Hematopoietic multipotent progenitor cell (in vitro differentiated cells): ENCODE measurements around the gene VEGFC. TPM values are rescaled to one million over a fixed set of nuclear protein-coding genes. Genes with fewer than 3 reads are reported as not detected.
A peak's percentile ranks its signal among the peaks of the same experiment; 100 is the strongest.

ENCODE experiments used
- DNase-seq, 3 donors: peaks; one replicate each; pipeline ENCODE4 v3.0.0-alpha.2; 2011 to 2015; ENCODE audit warnings: low read depth in 2 of 3, low spot score in 2 of 3
- total RNA-seq: library from RNA; depleted of rRNA; stranded (reverse); fragments of >200 nt; gene quantifications from one replicate; pipeline ENCODE4 v1.2.3, GENCODE V29; 2012

The VEGFC gene, protein sequence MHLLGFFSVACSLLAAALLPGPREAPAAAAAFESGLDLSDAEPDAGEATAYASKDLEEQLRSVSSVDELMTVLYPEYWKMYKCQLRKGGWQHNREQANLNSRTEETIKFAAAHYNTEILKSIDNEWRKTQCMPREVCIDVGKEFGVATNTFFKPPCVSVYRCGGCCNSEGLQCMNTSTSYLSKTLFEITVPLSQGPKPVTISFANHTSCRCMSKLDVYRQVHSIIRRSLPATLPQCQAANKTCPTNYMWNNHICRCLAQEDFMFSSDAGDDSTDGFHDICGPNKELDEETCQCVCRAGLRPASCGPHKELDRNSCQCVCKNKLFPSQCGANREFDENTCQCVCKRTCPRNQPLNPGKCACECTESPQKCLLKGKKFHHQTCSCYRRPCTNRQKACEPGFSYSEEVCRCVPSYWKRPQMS
- not detected for total RNA-seq

- DNase-seq: peak in 2 of 3 donors; percentile 53 to 71
These were observed at the start of gene VEGFC for GRCh38 chr4:176792326-176793059. Gene VEGFC (minus strand): TSS chr4:176792922. CDS start chr4:176792311, 611 bp downstream.

DNA sequence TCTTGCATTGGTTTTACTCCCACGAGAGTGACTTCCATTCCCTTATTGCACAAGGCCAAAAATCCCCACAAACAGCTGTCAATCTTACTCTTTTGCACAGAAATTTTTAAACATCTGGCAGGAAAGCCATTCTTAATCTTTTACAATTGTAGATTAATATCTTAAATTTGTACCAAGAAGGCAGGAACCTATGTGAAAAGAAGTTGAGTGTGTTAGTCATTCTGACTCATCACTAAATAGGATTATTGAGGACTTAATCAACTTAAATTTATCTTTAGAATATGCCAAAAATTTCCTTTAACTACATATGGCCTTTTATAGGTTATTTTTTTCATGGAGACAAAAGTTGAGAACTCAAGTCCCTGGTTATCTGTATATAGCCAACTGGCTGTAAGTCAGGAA lies 49.0 kb upstream of the VEGFC start:
- no peak for DNase-seq

DNA sequence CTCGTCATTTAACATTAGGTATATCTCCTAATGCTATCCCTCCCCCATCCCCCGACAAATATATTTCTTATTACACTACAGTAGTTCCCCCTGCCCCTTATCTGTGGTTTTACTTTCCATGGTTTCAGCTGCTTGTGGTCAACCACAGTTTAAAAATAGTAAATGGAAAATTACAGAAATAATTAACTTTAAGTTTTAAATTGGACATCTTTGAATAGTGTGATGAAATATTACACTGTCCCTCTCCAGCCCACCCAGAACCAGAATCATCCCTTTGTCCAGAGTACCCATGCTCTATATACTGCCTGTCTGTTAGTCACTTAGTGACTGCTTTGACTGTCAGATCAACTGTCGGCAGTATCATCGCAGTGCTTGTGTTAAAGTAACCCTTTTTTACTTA lies 47.4 kb upstream of the VEGFC start:
- peak in 2 of 3 donors; percentile 37 to 79 for DNase-seq

GRCh38 chr4:176839656-176840055 lies 46.9 kb upstream of the VEGFC start:
- DNase-seq: no peak

DNA sequence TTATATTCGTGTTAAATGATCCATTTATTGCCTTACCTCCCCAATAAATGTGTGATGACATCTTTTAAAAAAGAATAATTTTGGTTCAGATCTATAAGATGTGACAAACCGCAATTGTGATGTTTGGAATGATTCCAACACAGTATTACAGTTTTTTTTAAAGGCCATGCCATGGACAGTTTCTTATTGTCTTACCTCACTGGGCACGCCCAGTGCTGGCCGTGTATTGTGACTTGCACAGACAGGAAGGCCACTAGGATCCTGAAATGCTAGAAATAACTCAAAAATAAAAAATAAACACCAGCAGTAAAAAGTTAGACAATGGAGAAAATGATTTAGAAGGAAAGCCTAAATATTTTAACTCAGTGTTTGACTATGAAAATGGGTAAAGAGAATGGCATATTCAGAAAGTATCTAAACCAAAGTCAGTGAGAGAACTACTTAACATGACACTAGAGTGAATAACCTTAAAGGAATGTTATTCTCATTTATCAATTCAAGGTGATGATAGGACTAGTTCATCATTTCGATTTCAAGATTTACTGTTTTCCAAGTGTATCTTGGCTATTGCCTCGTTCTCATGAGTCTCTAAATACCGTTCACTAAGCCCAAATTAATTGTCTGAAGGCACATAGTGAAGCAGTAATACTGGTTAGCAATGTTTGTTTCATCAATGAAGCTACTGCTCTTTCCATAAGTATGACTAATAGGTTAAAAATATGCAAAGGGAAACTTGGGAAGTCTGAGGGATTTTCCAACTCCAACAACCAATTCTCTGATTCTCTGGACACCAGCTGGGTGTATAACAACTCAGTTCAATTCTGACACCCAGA lies 46.1 kb upstream of the VEGFC start:
- no peak for DNase-seq

DNA sequence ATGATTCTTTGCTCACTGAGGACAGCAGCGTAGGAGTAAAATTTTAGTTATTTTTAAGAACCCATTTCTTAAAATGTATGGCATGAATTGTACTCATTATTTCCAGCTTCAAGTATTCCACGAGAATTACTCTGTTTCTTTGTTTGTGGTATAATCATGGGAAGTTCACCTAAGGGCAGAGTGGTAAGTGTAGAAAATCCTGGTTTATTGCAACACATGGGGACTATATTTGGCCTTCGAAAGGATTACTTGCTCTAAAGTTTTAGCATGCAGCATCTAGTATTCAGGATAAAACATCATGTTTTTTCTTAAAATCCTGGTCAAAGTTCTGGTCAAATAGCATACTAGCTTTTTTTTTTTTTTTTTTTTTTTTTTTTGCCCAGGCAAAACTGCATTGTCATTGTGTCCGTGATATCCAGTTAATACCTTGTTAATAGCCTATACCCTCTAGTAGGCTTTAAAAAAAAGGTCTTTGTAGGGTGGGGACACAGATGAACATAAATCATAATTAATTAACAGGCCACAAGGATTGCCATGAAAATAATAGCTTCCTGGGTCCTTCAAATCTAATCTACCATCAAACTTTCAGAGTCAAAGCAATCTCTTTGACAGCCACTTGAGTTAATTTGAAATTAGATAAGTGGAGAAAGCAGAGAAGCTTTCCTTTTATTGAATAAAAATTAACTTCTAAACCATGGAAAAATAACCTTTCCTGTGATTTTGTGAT lies 44.6 kb upstream of the VEGFC start:
- DNase-seq: no peak

- peak in 1 of 3 donors; percentile 16 for DNase-seq
These were observed 41.8 kb upstream of the VEGFC start for GRCh38 chr4:176834531-176834930.

DNA sequence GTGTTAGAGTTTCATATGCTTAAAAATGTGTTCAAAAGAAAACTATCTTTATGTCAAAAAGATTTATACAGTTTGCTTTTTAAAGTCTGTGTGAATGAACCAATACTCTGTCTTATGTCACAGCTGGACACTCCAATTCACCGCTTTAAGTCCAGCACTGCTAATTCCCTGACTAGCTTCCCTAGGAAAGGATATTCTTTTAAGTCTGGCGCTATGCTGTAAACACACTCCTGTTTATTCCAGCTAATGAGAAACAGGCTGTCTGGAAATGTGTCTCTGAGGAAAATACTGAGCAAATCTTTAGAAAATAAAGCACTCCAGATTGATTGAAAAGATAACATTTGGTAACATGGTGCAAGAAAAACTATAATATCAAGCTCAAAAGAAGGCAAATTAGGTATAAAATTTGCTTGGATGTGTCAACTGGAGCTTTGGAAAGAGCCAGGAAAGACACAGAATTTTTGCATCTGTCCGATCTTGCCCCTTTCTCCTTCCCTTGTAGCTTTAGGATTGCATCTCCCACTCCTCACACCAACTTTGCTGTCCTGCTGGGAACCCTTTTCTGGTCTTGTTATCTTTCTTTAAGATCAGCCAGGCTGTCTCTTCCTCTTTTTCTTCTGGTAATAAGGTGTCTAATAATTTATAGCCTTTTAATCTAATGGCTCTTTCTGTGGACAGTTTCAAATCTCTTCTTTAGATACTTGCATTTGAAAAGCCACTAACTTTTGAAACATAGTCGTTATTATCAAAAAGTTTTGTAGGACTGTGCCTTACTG lies 40.9 kb upstream of the VEGFC start:
- peak in 1 of 3 donors; percentile 14 for DNase-seq

- DNase-seq: no peak
These were observed 38.2 kb upstream of the VEGFC start for GRCh38 chr4:176830971-176831370.

DNA sequence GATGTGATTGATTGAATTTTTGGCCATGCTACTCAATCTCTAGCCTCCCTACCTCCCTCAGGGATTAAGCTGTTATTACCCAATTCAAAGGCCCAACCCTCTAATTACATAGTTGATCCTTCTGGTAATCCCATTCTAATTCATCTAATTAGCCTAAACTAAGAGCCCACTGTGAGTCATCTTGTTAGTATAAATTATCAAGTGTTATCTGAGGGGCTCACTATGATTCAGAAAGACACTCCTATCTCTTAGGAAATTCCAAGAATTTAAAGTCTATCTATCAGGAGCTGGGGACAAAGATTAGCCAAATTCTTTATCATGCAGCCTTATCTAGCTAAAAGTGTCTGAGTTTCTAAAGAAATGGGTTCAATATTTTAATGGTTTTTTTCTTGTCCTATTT lies 32.9 kb upstream of the VEGFC start:
- no peak for DNase-seq

- no peak for DNase-seq
These were observed 32.1 kb upstream of the VEGFC start for GRCh38 chr4:176824645-176825366.

DNA sequence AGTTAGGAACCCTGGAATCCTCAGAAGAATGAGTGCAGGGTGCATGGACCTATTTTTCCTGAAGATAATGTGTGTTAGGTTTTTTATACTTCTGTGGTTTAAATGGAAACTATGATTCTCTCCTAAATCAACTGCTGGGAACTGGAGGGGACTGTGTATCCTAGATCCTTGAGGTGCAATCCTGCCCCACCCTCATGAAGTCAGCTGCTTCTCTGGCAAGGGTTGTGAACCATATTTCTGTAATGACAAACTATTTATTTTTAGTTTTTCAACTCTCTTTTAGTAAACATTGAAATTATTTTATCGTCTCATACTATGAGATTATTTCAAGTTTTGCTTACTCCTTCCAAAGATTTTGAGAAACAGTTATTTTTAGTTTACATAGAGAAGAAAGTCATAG lies 25.8 kb upstream of the VEGFC start:
- DNase-seq: no peak

DNA sequence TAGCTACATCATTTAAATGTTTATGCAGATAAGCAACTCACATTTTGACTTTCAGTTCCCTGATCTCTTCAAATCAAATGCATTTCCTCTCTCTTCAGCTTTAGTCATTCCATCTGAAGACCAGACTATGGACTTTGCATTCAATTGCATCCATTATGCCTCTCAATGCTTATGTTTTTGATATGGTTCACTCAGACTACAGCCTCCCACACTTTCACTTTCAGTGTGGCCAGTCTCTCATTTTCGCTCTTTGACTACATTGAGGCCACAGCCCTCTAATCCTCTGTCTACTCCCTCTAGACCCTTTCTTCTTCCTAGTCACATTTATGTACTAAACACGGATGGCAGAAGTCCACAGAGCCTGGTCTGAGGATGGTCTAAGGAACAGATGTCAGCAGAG lies 24.5 kb upstream of the VEGFC start:
- no peak for DNase-seq

DNA sequence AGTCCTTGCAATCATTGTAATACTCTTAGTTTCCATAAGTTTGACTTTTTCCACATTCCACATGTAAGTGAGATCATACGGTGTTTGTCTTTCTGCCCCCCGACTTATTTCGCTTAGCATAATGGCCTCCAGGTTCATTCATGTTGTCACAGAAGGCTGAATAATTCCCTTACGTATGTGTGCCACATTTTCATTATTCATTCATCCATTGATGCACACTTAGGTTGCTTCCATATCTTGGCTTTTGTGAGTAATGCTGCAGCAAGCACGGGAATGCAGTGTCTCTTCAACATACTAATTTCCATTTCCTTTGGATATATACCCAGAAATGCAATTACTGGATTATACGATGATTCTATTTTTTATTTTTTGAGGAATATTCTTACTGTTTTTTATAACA lies 22.0 kb upstream of the VEGFC start:
- no peak for DNase-seq

DNA sequence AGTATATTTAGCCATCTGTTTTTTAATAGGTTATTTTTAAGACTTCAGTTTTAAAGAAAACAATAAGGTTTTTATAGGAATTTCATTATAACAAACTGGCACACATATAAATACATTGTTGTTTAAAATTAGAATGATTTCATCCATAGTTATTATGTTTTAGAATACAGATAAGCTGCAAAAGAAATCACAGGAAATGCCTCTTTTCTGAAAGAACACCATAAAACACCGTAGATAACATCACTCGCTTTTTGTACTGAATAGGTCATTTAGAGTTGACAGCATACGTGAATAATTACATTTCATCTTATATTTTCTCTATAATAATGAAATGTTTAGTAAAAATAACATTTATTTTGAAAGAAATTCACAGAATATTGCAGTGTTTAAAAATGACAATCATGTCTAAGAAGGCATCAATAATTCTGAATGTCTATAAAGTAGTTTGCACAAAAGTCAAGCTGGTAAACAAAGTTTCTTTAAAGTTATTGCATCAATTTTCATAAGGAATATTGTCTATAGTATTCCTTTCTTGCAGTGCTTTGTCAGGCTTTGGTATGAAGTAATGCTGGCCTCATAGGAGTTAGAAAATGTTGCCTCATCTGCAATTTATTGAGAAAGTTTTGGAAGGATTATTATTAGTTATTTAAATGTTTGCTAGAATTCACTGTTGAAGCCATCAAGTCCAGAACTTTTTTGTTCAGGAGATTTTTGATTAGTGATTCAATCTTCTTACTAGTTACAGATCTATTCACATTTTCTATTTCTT lies 17.9 kb upstream of the VEGFC start:
- no peak for DNase-seq

DNA sequence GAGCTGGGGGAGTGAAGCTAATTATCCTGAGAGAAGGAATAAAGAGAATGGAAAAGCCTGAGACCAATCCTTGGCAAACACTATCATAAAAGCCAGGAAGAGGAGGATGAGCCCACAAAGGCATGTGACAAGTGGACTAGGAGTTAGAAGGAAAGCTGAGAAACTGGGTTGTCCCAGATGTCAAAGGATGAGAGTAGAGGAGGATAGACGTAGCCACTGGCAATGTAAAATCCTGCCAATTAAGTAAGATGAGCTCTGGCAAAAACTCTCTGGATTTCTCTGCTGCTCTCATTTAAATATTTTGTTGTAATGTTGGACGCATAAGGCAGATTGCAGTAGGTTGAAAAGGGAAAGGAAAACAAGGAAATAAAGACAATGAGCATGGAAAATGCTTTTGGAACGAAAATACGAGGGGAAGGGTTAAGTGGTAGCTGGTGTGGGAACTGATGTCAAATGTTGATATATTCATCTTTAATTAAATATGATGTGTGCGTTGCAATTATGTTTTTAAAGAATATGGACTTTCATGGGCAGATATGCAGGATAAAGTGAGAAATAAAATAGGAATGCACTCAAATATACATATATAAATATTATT lies 14.2 kb upstream of the VEGFC start:
- no peak for DNase-seq

DNA sequence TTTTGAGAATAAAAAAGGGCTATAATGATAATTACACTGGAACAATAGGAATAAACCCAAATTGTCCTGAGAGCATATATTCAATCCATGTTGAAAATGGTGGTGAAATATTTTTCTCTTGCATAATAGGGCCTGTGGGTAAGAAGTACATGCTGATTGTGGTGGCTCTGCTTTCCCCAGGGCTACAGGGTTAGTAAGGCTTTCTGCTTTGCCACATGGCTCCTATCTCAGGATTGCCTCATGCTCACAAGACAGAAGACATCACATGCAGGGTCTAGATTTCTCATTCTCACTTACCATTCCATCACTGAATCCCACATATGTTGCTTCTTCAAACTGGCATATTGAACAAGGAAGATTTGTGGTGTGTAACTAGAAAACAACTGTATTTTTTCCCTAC lies 12.4 kb upstream of the VEGFC start:
- DNase-seq: no peak
